ENCODE measurements around the gene UBXN1.

UBXN1 gene

GRCh38 chr11:62649486-62649885 is 29.4 kb downstream of the UBXN1 start:
- H3K27ac ChIP-seq (replicated peaks): no peak overlapping the region
- TF ChIP-seq, protein P1, sequence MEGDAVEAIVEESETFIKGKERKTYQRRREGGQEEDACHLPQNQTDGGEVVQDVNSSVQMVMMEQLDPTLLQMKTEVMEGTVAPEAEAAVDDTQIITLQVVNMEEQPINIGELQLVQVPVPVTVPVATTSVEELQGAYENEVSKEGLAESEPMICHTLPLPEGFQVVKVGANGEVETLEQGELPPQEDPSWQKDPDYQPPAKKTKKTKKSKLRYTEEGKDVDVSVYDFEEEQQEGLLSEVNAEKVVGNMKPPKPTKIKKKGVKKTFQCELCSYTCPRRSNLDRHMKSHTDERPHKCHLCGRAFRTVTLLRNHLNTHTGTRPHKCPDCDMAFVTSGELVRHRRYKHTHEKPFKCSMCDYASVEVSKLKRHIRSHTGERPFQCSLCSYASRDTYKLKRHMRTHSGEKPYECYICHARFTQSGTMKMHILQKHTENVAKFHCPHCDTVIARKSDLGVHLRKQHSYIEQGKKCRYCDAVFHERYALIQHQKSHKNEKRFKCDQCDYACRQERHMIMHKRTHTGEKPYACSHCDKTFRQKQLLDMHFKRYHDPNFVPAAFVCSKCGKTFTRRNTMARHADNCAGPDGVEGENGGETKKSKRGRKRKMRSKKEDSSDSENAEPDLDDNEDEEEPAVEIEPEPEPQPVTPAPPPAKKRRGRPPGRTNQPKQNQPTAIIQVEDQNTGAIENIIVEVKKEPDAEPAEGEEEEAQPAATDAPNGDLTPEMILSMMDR (IDR thresholded peaks at IDR 0.05; ENCODE audit: insufficient read depth, low read length): no peak
- TF ChIP-seq POLR2AphosphoS5 (IDR thresholded peaks at IDR 0.05; ENCODE audit: low read depth): no peak
- no peak for TF ChIP-seq REST (IDR thresholded peaks at IDR 0.05; ENCODE audit: insufficient replicate concordance, low read depth)
- DNase-seq (ENCODE audit: low read depth in 1 of 2, low spot score in 1 of 2): no peak
- H3K27me3 ChIP-seq (ENCODE audit: insufficient read depth, poor library complexity, severe bottlenecking): no peaks in the 10 kb centered on the region
- no peak overlapping the region for H3K4me3 ChIP-seq (replicated peaks; ENCODE audit: insufficient read depth, low read length)

DNA sequence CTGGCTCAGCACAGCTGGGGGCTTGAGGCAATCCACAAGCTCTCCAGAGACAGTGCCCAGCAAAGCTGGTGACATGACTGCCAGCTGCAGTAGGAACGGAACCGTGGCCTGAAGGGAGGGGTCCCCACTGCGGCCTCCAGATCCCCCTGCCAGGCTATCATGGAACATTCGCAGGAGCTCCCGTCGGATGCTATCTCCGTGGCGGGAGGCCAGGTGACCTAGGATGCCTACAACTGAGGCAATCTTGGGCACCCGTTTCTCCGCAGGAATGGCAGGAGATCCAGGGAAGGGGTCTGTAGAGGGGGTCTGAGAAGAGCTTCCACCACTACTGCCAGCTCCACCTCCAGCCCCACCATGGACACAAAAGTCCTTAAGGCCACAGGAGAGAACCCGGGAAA is 29.9 kb downstream of the UBXN1 start:
- H3K27ac ChIP-seq (replicated peaks): no peak overlapping the region
- H3K27me3 ChIP-seq (ENCODE audit: insufficient read depth, poor library complexity, severe bottlenecking): no peaks in the 10 kb centered on the region
- no peak overlapping the region for H3K4me3 ChIP-seq (replicated peaks; ENCODE audit: insufficient read depth, low read length)
- no peak for DNase-seq (ENCODE audit: low read depth in 1 of 2, low spot score in 1 of 2)
- no peak for TF ChIP-seq REST (IDR thresholded peaks at IDR 0.05; ENCODE audit: insufficient replicate concordance, low read depth)
- TF ChIP-seq POLR2AphosphoS5 (IDR thresholded peaks at IDR 0.05; ENCODE audit: low read depth): no peak
- TF ChIP-seq, protein P1 (IDR thresholded peaks at IDR 0.05; ENCODE audit: insufficient read depth, low read length): no peak
- TF ChIP-seq GABPA (IDR thresholded peaks at IDR 0.05; ENCODE audit: low read depth): no peak
- TF ChIP-seq SPI1 (IDR thresholded peaks at IDR 0.05; ENCODE audit: borderline replicate concordance, low read depth): no peak

- DNase-seq (ENCODE audit: low read depth in 1 of 2, low spot score in 1 of 2): no peak
- TF ChIP-seq REST (IDR thresholded peaks at IDR 0.05; ENCODE audit: insufficient replicate concordance, low read depth): no peak
- TF ChIP-seq, protein P1 (IDR thresholded peaks at IDR 0.05; ENCODE audit: insufficient read depth, low read length): no peak
- no peak for TF ChIP-seq GABPA (IDR thresholded peaks at IDR 0.05; ENCODE audit: low read depth)
- TF ChIP-seq SPI1 (IDR thresholded peaks at IDR 0.05; ENCODE audit: borderline replicate concordance, low read depth): no peak
- no peak for TF ChIP-seq POLR2AphosphoS5 (IDR thresholded peaks at IDR 0.05; ENCODE audit: low read depth)
- H3K27me3 ChIP-seq (ENCODE audit: insufficient read depth, poor library complexity, severe bottlenecking): no peaks in the 10 kb centered on the region
- H3K4me3 ChIP-seq (replicated peaks; ENCODE audit: insufficient read depth, low read length): no peak overlapping the region
- H3K27ac ChIP-seq (replicated peaks): no peak overlapping the region
Observed at GRCh38 chr11:62648185-62648966, 30.5 kb downstream of the UBXN1 start.
